Esophagus squamous epithelium (tissue), 4 donors: ENCODE results near the gene POLE3.

ENCODE experiments used
- CTCF ChIP-seq, 6 experiments: fragments of 450-650 bp in 4 of 6; fragments of 200-600 bp in 2 of 6; sonication (generic) in 2 of 6; IDR thresholded peaks; one replicate each; pipeline ENCODE4 v1.5.1; 2016 to 2019; ENCODE audit warnings: antibody characterized with exemption in 6 of 6, mild to moderate bottlenecking in 4 of 6, moderate library complexity in 4 of 6
- POLR2A ChIP-seq, 4 donors: fragments of 450-650 bp; IDR thresholded peaks; one replicate each; pipeline ENCODE4 v1.6.1; 2017; ENCODE audit warnings: antibody characterized with exemption in 4 of 4, mild to moderate bottlenecking in 4 of 4, moderate library complexity in 3 of 4

- no peak for TF ChIP-seq CTCF (IDR thresholded peaks at IDR 0.05)
- TF ChIP-seq POLR2A (IDR thresholded peaks at IDR 0.05) = no peak
Measured at GRCh38 chr9:113373676-113374392, 36.6 kb downstream of the POLE3 start.
